ENCODE measurements around the gene PROM1.

Gene PROM1

DNA sequence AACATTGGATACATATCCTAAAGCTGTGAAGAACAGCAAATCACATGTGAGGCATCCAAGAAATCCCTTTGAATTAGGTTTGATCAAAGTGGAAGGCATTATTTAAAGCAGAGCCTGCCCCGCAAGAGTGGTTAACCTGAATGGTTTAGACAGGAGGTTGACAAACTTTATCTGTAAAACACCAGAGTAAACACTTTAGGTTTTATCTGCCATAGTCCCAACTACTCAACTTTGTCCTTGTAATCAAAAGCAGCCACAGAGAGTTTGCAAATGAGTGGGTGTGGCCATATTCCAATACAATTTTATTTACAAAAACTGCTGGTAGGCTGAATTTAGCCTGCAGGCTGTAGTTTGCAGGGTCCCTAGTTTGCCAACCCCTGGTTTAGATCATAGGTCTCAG is 95.6 kb downstream of the PROM1 start:
- no peak for DNase-seq (ENCODE audit: low spot score)

DNA sequence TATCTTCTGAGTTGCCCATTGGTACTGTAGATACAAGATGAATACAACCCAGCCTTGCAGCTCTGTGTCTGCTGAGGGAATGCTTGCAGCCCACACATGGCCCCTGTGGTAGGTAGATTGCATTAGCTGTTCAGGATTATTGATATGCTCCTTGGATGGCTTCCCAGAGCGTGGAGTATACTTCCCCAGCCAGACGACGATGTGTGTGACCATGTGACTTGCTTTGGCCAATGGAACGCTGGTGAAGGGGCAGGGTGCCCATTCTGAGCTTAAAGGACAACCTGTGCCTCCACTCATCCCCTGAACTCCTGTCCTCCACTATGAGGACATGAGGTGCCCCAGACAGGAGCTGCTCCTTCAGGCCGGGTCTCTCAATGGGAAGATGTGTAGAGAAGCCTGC is 96.9 kb downstream of the PROM1 start:
- DNase-seq (ENCODE audit: low spot score): no peak

GRCh38 chr4:15983610-15984009 is 100.2 kb downstream of the PROM1 start:
- DNase-seq (ENCODE audit: low spot score): no peak

- DNase-seq (ENCODE audit: low spot score): peak; percentile 29
These were observed 100.8 kb downstream of the PROM1 start for GRCh38 chr4:15982842-15983524.

DNA sequence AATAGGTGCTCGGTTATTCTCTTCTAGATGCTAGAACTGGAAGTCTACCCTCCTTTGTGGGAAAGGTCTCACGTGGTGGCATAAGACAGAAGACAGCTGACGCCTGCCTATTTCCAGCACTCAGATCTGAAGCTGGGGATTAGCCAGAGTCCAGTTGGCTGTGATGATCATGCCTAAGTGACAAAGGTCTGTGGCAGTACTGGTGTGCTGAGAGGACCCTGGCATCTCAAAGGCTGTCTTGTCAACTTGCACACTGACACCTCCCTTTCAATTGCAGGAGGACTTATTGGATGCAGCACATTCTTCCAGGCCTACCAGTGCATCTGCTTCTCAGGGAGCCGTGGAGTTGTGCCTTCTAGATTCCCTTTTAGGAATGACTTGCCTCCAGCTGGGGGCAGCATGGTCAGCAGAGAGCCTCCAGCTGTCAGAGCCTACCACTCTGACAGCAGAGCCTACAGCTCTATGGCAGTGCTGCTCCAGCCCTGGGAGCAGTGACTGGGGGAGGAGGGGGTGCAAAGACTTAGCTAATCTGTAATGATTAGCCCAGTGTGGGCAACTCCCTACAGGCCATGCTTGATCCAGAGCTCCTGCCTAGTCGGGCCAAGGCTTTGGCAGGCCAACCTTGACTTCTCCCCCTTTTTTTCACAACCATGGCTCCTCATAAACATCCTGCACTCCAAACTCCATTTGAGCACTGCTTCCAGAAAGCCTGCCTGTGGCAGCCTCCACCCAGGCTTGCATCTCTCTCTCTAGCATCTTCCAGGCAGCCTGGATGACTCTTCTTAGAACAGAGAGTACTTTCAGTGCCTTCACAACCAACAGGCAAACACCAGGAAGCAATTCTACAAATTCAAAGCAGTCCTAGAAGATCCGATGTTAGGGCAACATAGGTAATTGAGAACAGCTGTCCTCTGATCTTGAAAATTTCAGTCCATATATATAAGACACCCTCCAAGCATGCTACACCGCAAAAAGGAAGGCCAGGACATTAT is 107.1 kb downstream of the PROM1 start:
- DNase-seq (ENCODE audit: low spot score): no peak

DNA sequence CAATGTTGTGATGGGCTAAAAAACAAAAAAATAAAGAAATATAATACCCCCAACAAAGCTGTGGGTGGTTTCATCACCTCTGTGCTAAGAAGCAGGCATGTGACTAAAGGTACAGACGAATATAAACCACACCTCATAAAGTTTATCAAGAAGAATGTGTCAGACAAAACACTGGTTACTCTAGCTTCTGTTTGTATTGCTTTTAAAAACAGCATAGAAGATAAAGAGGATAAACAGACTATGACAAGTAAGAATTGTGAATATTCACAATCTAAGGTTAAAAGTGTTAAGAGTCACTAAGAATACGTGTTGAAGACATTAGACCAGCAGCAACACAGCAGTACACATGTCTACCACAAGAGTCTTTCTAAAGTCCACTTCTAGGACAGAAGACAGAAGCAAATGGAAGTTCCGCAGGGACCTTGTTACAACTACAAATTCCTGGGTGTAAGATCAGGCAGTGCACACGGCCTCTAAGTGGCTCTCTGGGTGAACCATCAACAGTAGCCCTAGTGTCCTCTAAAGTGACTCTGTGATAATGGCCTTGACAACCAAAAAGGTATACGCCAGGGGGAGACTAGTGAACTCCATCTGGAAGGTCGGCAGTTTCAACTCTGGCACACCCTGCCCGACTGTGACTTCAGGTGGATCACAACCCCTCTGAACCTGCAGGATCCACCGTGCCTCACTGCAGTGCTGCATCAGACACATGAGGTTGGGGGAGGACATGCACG is 112.6 kb downstream of the PROM1 start:
- no peak for DNase-seq (ENCODE audit: low spot score)

DNA sequence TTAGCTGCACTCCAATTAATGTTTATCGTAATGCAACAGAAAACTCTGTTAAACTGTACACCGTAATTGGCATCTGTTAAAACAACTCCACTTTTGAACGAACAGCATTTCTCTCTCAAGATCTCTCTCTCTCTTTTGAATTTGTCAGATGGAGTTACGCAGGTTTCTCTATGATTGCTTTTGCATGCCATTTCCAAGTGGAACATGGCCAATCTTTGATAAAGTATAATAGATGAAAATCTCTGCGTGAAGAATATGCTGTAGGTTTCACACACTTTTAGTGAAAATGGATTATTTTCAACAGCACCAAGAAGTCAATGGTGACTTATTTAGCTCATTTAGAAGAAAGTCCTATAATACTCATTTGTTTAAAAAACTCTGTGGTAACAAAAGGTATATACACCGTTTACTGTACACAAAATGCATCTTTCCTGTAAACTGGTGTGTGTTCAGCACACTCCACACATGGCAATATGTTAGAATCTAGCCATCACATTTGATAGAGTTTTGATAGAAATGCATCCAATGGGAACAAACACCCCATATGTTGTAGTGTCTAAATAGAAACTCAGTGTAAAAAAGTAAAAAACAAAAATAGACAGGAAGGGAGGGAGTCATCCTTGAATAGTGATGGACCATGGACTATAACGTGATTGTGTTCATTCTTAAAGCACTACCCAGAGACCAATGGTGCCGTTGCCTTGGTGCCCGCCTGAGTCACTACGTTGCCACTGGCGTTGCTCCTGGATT is 115.1 kb downstream of the PROM1 start:
- no peak for DNase-seq (ENCODE audit: low spot score)

GRCh38 chr4:15965325-15965724 is 118.5 kb downstream of the PROM1 start:
- DNase-seq (ENCODE audit: low spot score): no peak

GRCh38 chr4:15964159-15964558 is 119.7 kb downstream of the PROM1 start:
- DNase-seq (ENCODE audit: low spot score): no peak

- no peak for DNase-seq (ENCODE audit: low spot score)
These were observed 120.2 kb downstream of the PROM1 start for GRCh38 chr4:15963576-15963975.

DNA sequence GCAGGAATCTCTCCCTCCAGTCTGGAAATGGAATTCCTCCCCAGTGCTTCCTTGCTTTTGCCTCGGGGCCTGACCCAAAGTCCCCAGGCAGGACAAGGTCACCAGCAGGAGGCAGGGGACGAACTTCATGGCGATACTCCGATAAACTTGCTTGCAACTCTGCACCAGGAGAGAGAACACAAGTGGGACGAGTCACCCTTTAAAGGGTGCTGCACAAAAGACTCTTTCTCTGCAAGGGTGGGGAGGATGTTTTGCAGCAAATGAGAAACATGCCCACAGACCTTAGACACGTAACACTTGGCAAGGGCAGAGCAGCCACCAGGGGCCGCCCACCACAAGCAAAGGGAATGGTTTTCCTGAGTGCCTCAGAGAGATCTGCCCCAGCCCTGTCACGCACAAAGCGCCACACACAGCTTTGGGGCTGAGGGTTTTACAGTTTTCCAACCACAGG is 120.8 kb downstream of the PROM1 start, which contains the start of gene FGFBP2:
Gene FGFBP2, minus strand, starts transcription at position 175 of the 451 bp plus-strand sequence. Its CDS starts 46 bp downstream, at position 129.
- DNase-seq (ENCODE audit: low spot score): peak; percentile 70

DNA sequence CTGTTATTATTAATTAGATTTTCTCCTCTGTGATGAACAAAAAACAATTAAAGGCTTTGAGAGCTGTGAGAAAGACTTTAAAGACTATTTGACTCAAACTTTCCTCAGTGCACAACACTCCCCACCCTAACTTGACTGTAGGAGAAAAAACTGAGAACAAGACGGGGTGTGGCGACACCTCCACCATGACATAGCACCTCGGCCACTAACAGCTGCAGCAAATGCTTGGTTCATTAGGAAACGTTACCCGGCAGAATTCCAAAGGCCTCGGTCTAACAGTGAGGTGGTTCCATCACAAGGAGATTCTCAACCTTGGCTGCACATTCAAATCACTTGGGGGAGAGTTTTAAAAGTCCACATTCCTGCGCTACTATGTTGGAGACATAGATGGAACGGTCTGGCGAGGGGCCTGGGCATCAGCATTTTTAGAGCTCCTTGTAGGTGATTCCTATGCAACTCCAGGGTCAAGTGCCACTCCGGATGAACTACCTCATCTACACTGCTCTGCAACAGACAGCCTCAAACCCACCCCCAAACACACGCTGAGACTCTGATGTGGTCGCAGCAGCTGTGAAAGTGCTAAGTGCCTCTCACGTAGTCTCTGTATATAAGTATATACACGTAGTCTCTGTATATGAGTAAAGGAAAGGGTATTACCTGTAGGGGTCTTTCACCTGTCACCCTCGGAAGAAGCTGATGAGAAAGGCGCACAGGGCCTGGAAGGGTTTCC is 121.9 kb downstream of the PROM1 start:
- DNase-seq (ENCODE audit: low spot score): no peak

DNA sequence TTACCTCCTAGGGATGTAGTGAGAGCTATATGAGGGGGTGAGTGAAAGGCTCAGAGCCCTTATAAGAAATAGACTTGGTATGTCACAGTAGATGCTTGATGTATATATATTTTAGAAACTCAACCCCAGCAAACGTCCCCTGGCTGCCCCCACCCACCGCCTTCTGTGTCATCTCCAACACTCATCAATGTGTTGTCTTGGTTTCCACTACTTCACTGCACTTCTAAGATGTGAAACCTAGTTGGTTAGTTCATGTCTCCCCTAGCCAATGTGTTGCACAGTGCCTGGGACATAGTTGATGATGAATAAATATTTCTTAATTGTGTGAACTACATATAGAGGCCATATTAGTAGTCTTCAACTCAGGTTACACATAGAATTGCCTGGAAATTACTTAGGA is 125.3 kb downstream of the PROM1 start:
- DNase-seq (ENCODE audit: low spot score): no peak

DNA sequence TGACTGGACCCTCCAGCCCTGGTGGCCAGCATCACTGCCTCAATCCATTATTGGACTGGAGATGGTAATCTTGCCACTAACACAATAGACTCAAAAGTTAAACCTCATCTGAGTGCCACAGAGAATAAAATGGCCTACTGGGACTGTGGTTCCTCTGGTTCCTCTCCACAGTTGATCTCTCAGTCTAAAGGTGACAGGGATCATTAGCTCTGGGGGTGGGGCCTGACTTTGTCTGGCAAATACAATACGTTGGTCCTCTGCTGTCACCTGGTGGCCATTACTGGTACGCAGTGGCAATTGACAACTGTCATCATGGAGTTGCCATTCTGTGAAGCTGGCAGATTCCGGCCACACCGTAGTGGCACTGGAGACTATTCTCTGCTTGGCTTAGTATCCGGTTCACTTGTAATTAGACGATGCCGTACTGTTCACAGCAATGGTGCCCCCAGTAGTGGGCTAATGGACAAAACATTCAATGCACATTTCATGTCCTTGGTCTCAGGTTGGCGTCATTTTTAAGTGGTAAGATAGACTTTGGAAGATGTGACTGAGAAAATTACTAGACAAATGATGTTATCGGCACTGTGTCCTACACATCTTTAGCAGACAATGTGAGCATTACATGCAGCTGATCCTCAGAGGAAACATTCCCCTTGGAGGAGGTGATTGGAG is 127.5 kb downstream of the PROM1 start:
- DNase-seq (ENCODE audit: low spot score): peak; percentile 83

- peak; percentile 16 for DNase-seq (ENCODE audit: low spot score)
These were observed 128.2 kb downstream of the PROM1 start for GRCh38 chr4:15955670-15956069.

- DNase-seq (ENCODE audit: low spot score): no peak
These were observed 130.2 kb downstream of the PROM1 start for GRCh38 chr4:15953625-15954024.

GRCh38 chr4:15951781-15952180 is 132.0 kb downstream of the PROM1 start:
- no peak for DNase-seq (ENCODE audit: low spot score)

DNA sequence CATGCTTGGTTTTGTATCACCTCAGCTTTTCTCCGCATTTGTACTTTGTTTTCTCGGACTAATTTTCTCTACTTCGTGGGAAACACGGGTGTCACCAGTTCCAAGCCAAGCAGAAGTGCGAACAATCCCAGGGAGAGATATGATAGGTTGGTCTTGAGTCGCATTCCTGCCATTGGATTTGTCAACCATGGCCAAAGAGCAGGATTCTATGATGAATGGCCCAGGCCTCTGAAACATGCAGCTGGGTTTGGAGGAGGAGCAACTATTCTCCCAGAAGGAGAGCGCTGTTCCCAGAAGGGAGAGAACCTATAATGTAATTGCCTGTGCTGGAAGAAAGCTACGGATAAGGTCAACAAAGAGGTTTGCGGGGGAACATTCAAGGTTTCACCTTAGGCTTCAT is 135.0 kb downstream of the PROM1 start:
- no peak for DNase-seq (ENCODE audit: low spot score)

DNA sequence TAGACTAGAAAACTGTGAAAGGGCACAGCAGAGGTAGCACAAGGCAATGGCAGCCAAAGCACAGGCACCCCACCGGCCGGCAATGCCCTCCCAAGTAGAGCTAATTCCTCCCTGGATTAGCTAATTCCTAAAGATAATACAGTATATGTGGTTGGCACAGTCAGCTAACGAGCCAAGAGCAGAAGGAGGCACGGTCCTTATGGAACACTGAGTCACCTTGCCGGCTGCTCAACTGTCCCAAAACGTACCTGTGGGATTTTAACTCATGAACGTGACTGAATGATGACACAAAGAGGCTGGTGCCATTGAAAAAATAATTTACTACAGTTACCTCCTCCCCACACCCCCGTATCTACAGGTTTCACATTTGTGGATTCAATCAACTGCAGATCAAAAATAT is 136.1 kb downstream of the PROM1 start:
- no peak for DNase-seq (ENCODE audit: low spot score)

DNA sequence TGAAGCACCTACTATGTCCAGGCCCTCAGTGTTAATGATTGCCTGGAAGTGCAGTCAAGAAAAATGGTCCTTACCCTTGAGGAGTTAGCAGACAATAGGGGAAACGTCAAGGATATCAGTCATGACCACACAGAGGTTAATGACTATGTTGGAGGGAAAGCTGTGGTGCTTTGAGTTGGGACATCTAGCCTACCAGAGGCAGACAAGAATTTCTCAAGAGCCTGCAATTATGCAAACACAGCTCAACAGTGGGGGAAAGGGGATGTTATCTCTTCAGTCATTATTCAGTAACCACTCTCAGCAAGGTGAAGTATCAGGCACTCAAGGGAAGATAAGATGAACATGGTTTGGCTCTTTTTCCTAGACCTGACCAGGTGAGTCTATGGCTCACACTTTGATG is 138.3 kb downstream of the PROM1 start:
- DNase-seq (ENCODE audit: low spot score): no peak

Data from GM03348 (cell line).